Osteoblast (primary cell): ENCODE results near the gene TYRO3. TPM values are rescaled to one million over a fixed set of nuclear protein-coding genes. Genes with fewer than 3 reads are reported as not detected.
A peak's percentile ranks its signal among the peaks of the same experiment; 100 is the strongest.

Experiments used
- DNase-seq: peaks from one replicate; pipeline ENCODE4 v3.0.0; 2011; ENCODE audit warnings: low spot score, mixed read lengths; ENCODE audit not compliant: insufficient read length; ENCODE audit errors: missing footprints
- H2AFZ ChIP-seq: 2 replicates; pipeline ENCODE4 v1.6.0; 2011; ENCODE audit warnings: mild to moderate bottlenecking, low read length
- H3K27ac ChIP-seq: 2 replicates; pipeline ENCODE4 v1.5.1; 2011; ENCODE audit warnings: mild to moderate bottlenecking, low read depth, low read length, moderate library complexity
- H3K27me3 ChIP-seq: 2 replicates; pipeline ENCODE4 v1.6.0; 2012; ENCODE audit warnings: mild to moderate bottlenecking, control low read depth, inconsistent platforms, low read length, moderate library complexity; ENCODE audit not compliant: insufficient read depth
- H3K36me3 ChIP-seq: 2 replicates; pipeline ENCODE4 v1.5.1; 2011; ENCODE audit warnings: mild to moderate bottlenecking, low read length, control low read depth, moderate library complexity; ENCODE audit not compliant: insufficient read depth
- H3K4me1 ChIP-seq: 2 replicates; pipeline ENCODE4 v1.5.1; 2011; ENCODE audit warnings: mild to moderate bottlenecking, low read length, control low read depth, moderate library complexity; ENCODE audit not compliant: insufficient read depth
- H3K4me2 ChIP-seq: 2 replicates; pipeline ENCODE4 v1.6.0; 2011; ENCODE audit warnings: mild to moderate bottlenecking, low read length; ENCODE audit not compliant: insufficient read depth
- H3K4me3 ChIP-seq: fragments of 200-600 bp; sonication (generic); 3 replicates; pipeline ENCODE4 v1.5.1; 2012; ENCODE audit warnings: mild to moderate bottlenecking, low read length, inconsistent platforms; ENCODE audit not compliant: insufficient read depth
- H3K79me2 ChIP-seq: 2 replicates; pipeline ENCODE4 v1.6.0; 2012; ENCODE audit warnings: mild to moderate bottlenecking, low read length, control low read depth, inconsistent platforms; ENCODE audit not compliant: insufficient read depth
- H3K9me3 ChIP-seq: 2 replicates; pipeline ENCODE4 v1.5.1; 2011; ENCODE audit warnings: low read depth, low read length, control low read depth
- H4K20me1 ChIP-seq: 2 replicates; pipeline ENCODE4 v1.6.0; 2012; ENCODE audit warnings: mild to moderate bottlenecking, low read length, control low read depth; ENCODE audit not compliant: insufficient read depth
- total RNA-seq: library from RNA; depleted of rRNA; stranded (reverse); fragments of >200 nt; gene quantifications from 2 replicates; pipeline ENCODE4 v1.2.3, GENCODE V29; 2012
- TF ChIP-seq, protein P1 (sequence below): IDR thresholded peaks from 2 replicates; pipeline ENCODE4 v1.5.1; 2011; ENCODE audit warnings: mild to moderate bottlenecking, low read depth, low read length, moderate library complexity; ENCODE audit errors: extremely low read depth

Gene TYRO3
- total RNA-seq, 1 donor: 6.2 TPM

DNA sequence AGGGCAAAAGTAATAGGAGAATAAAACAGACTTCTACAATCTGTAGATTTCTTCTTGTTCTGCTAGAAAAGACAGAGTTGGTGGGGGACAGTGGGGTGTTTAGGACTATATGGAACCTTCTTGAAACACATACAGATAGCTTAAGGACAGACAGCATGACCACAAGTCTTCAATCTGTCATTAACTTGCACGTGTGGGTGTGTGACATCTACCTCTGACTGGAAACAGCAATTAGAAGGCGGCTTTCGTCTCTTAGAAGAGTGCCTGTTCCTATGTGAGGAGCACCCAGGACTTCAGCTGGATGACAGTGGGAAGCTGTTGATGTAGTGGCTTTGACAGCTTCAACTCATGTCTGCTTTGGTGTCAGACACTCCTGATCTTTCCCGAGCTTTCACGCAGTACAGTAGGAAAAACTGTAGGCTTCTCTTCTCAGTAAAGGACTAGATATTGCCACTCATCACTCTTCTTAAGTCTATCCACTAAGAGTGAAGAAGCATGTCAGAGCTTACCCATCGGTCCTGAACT is 44.5 kb downstream of the TYRO3 start:
- H3K36me3 ChIP-seq: no peaks in the 10 kb centered on the region
- TF ChIP-seq, protein P1, sequence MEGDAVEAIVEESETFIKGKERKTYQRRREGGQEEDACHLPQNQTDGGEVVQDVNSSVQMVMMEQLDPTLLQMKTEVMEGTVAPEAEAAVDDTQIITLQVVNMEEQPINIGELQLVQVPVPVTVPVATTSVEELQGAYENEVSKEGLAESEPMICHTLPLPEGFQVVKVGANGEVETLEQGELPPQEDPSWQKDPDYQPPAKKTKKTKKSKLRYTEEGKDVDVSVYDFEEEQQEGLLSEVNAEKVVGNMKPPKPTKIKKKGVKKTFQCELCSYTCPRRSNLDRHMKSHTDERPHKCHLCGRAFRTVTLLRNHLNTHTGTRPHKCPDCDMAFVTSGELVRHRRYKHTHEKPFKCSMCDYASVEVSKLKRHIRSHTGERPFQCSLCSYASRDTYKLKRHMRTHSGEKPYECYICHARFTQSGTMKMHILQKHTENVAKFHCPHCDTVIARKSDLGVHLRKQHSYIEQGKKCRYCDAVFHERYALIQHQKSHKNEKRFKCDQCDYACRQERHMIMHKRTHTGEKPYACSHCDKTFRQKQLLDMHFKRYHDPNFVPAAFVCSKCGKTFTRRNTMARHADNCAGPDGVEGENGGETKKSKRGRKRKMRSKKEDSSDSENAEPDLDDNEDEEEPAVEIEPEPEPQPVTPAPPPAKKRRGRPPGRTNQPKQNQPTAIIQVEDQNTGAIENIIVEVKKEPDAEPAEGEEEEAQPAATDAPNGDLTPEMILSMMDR: no peak
- H3K27ac ChIP-seq: no peak overlapping the region
- H3K27me3 ChIP-seq: peaks cover 8% of the 10 kb centered on the region
- no peaks in the 10 kb centered on the region for H4K20me1 ChIP-seq
- H3K9me3 ChIP-seq: no peaks in the 10 kb centered on the region
- peak overlapping the region; percentile 7 for H2AFZ ChIP-seq
- no peaks in the 10 kb centered on the region for H3K79me2 ChIP-seq
- peak overlapping the region; percentile 79 for H3K4me2 ChIP-seq
- H3K4me3 ChIP-seq: peak overlapping the region; percentile 62
- DNase-seq: peak; percentile 34
- H3K4me1 ChIP-seq: peaks cover 22% of the 10 kb centered on the region

DNA sequence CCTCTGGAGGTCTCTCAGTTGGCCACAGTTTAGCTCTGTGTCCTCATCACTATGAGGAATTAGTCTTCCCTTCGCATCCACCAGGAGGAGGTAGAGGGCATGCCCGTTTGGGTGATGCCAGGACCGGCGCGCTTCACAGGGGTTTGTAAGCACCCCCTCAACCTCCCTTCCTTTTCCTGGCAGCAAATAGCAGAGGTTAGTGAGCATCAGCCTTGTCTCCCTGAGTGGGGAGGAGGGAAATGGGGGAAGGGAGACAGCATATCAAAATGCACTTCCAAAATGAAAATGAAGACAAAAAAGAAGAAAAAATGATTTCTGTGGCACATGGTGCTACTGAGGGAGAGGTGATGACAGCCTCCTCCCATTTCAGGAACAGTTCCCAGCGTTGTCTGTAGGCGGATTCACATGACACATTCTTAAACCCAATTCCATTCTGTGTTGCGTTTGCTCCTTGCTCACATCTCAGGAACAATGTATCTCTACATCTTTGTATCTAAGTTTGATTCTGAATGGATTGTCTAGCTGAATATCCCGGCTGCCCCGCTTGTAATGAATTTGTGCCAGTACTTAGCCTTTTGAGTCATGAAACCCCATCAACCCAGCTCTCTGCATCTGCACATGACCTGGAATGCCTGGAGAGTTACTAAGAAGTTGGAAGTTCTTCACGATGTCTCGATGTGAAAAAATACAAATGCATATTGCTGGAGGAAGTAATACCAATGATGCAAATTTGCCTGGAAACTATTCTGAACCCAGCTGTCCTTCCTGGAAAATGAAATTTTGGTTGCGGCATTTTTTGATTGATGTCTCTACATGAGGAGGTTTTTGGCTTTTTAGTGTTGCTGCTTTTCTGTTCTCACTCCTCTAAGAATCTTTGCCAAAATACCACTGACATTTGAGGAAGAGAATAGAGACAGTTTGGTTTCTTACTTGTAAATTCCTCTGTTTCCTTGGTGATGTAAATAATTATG is 45.2 kb downstream of the TYRO3 start:
- no peaks in the 10 kb centered on the region for H4K20me1 ChIP-seq
- H3K27me3 ChIP-seq: peaks cover 3% of the 10 kb centered on the region
- H3K9me3 ChIP-seq: no peaks in the 10 kb centered on the region
- H3K79me2 ChIP-seq: no peaks in the 10 kb centered on the region
- H3K4me3 ChIP-seq: peak overlapping the region; percentile 62
- H2AFZ ChIP-seq: peak overlapping the region; percentile 72
- DNase-seq: peak; percentile 90
- TF ChIP-seq, protein P1: peak; percentile 96
- H3K36me3 ChIP-seq: no peaks in the 10 kb centered on the region
- H3K27ac ChIP-seq: peak overlapping the region; percentile 70
- peak overlapping the region; percentile 79 for H3K4me2 ChIP-seq
- peaks cover 22% of the 10 kb centered on the region for H3K4me1 ChIP-seq

GRCh38 chr15:41605566-41605965 is 46.6 kb downstream of the TYRO3 start:
- TF ChIP-seq, protein P1: no peak
- DNase-seq: no peak
- no peak overlapping the region for H3K27ac ChIP-seq
- no peaks in the 10 kb centered on the region for H3K9me3 ChIP-seq
- peaks cover 26% of the 10 kb centered on the region for H3K4me1 ChIP-seq
- no peaks in the 10 kb centered on the region for H3K36me3 ChIP-seq
- H2AFZ ChIP-seq: no peak overlapping the region
- H3K27me3 ChIP-seq: no peaks in the 10 kb centered on the region
- H3K4me3 ChIP-seq: no peak overlapping the region
- no peak overlapping the region for H3K4me2 ChIP-seq
- no peaks in the 10 kb centered on the region for H4K20me1 ChIP-seq
- H3K79me2 ChIP-seq: no peaks in the 10 kb centered on the region

DNA sequence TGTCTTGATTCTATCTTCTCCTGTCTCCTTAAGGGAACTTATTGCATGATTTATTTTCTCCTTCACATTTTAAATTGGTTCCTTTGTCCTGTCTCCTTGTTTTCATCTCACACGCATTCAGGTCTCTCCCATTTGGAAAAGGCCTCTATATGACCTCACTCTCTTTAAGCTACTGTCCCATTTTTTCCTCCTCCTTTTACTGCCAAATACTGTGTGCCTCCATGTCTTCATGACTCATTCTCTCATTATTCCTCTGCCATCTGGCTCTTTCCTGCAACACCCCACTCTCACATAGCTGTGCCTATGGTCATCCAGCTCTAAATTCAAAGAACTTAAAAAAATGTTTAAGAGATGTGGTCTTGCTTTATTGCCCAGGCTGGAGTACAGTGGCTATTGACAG is 48.0 kb downstream of the TYRO3 start:
- H3K4me2 ChIP-seq: no peak overlapping the region
- TF ChIP-seq, protein P1: no peak
- H3K79me2 ChIP-seq: no peaks in the 10 kb centered on the region
- H3K4me3 ChIP-seq: no peak overlapping the region
- no peak overlapping the region for H2AFZ ChIP-seq
- no peaks in the 10 kb centered on the region for H3K36me3 ChIP-seq
- H3K9me3 ChIP-seq: no peaks in the 10 kb centered on the region
- H3K4me1 ChIP-seq: peaks cover 26% of the 10 kb centered on the region
- no peaks in the 10 kb centered on the region for H4K20me1 ChIP-seq
- H3K27me3 ChIP-seq: no peaks in the 10 kb centered on the region
- H3K27ac ChIP-seq: no peak overlapping the region
- DNase-seq: peak; percentile 93
